ENCODE results near the gene CTDSP2.

DNA sequence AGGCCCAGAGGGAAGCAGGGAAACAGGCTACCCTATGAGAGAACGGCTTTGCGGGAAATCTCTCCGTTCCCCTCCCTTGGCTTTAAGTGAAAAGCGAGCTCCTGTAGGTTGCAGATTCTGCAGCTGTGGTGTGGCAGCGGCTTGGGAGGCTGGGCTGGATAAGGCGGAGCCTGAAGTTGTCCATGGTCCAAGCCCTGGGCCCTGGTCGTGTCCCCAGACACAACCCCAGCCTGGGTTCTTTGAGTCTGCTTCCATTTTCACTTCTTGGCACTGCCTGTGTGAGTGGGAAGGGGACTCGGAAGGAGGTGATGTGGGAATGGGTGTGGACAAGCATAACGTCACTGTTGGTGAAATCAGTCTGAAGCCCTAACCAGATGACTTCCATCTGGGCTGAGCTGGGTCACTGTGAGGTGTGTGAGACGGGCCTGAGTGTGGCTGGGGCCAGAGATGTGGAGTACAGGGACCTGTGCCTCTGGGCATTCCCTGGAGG is 43.0 kb upstream of the CTDSP2 start:
- TF ChIP-seq CTCF (IDR thresholded peaks at IDR 0.05) (no peak), POLR2AphosphoS5 (IDR thresholded peaks at IDR 0.05) (peak; percentile 38), POLR2A (IDR thresholded peaks at IDR 0.05) (peak; percentile 44)
